Parathyroid adenoma (tissue), 2 donors: Measurements from ENCODE around the gene CHN1.
A peak's percentile ranks its signal among the peaks of the same experiment; 100 is the strongest.

Experiments
- H2AFZ ChIP-seq: fragments of 300-600 bp; sonication (generic); one replicate; pipeline ENCODE4 v1.7.0; 2017; ENCODE audit warnings: antibody characterized with exemption, mild to moderate bottlenecking
- H3K27ac ChIP-seq: fragments of 300-600 bp; sonication (generic); one replicate; pipeline ENCODE4 v1.7.0; 2017
- H3K27me3 ChIP-seq: fragments of 300-600 bp; sonication (generic); one replicate; pipeline ENCODE4 v1.7.0; 2017; ENCODE audit warnings: low read length; ENCODE audit not compliant: control insufficient read depth, insufficient read depth
- H3K36me3 ChIP-seq: fragments of 300-600 bp; sonication (generic); one replicate; pipeline ENCODE4 v1.7.0; 2017; ENCODE audit warnings: low read length; ENCODE audit not compliant: control insufficient read depth, insufficient read depth
- H3K4me1 ChIP-seq: fragments of 300-600 bp; sonication (generic); one replicate; pipeline ENCODE4 v1.7.0; 2017; ENCODE audit warnings: control low read depth
- H3K4me2 ChIP-seq: fragments of 300-600 bp; sonication (generic); one replicate; pipeline ENCODE4 v1.7.0; 2017; ENCODE audit warnings: low read length
- H3K4me3 ChIP-seq: fragments of 300-600 bp; sonication (generic); one replicate; pipeline ENCODE4 v1.7.0; 2017; ENCODE audit warnings: low read depth, low read length
- H3K79me2 ChIP-seq: fragments of 300-600 bp; sonication (generic); one replicate; pipeline ENCODE4 v1.7.0; 2017; ENCODE audit warnings: control low read depth
- H3K9ac ChIP-seq: fragments of 300-600 bp; sonication (generic); one replicate; pipeline ENCODE4 v1.7.0; 2017; ENCODE audit warnings: mild to moderate bottlenecking
- H3K9me3 ChIP-seq: fragments of 300-600 bp; sonication (generic); one replicate; pipeline ENCODE4 v1.7.0; 2017; ENCODE audit warnings: low read length; ENCODE audit not compliant: control insufficient read depth
- CTCF ChIP-seq: fragments of 300-600 bp; sonication (generic); IDR thresholded peaks from one replicate; pipeline ENCODE4 v1.7.0; 2017; ENCODE audit warnings: antibody characterized with exemption, mild to moderate bottlenecking
- donor health status: primary hyperparathyroidism.

The CHN1 gene

GRCh38 chr2:174840436-174840835 is 164.7 kb downstream of the CHN1 start:
- Histone ChIP-seq H3K79me2 (peaks cover 54% of the 10 kb centered on the region), H2AFZ (no peak overlapping the region), H3K27ac (no peak overlapping the region), H3K9me3 (no peaks in the 10 kb centered on the region), H3K4me3 (no peak overlapping the region), H3K9ac (no peak overlapping the region), H3K4me1 (peaks cover 36% of the 10 kb centered on the region), H3K4me2 (no peak overlapping the region), H3K36me3 (no peaks in the 10 kb centered on the region), H3K27me3 (no peaks in the 10 kb centered on the region)
- no peak for TF ChIP-seq CTCF

GRCh38 chr2:174839662-174840061 is 165.5 kb downstream of the CHN1 start:
- no peak for TF ChIP-seq CTCF
- no peaks in the 10 kb centered on the region for H3K27me3 ChIP-seq
- H3K9me3 ChIP-seq: no peaks in the 10 kb centered on the region
- no peak overlapping the region for H2AFZ ChIP-seq
- no peak overlapping the region for H3K4me3 ChIP-seq
- peaks cover 28% of the 10 kb centered on the region for H3K4me1 ChIP-seq
- H3K9ac ChIP-seq: no peak overlapping the region
- peaks cover 51% of the 10 kb centered on the region for H3K79me2 ChIP-seq
- no peak overlapping the region for H3K4me2 ChIP-seq
- H3K27ac ChIP-seq: no peak overlapping the region
- no peaks in the 10 kb centered on the region for H3K36me3 ChIP-seq

GRCh38 chr2:174836995-174837390 is 168.2 kb downstream of the CHN1 start:
- Histone ChIP-seq H3K9ac (no peak overlapping the region), H3K4me2 (no peak overlapping the region), H3K4me1 (peaks cover 18% of the 10 kb centered on the region), H3K27ac (peak overlapping the region; percentile 8), H3K36me3 (no peaks in the 10 kb centered on the region), H2AFZ (no peak overlapping the region), H3K4me3 (no peak overlapping the region), H3K9me3 (no peaks in the 10 kb centered on the region), H3K27me3 (no peaks in the 10 kb centered on the region), H3K79me2 (peaks cover 45% of the 10 kb centered on the region)
- no peak for TF ChIP-seq CTCF

GRCh38 chr2:174836377-174836994 is 168.7 kb downstream of the CHN1 start:
- H3K27ac ChIP-seq: peak overlapping the region; percentile 8
- no peak overlapping the region for H3K4me3 ChIP-seq
- H3K9me3 ChIP-seq: no peaks in the 10 kb centered on the region
- no peaks in the 10 kb centered on the region for H3K27me3 ChIP-seq
- no peak overlapping the region for H3K4me2 ChIP-seq
- peaks cover 41% of the 10 kb centered on the region for H3K79me2 ChIP-seq
- H3K36me3 ChIP-seq: no peaks in the 10 kb centered on the region
- TF ChIP-seq CTCF: no peak
- no peak overlapping the region for H3K9ac ChIP-seq
- no peak overlapping the region for H2AFZ ChIP-seq
- H3K4me1 ChIP-seq: peaks cover 18% of the 10 kb centered on the region

- H3K4me2 ChIP-seq: no peak overlapping the region
- peaks cover 35% of the 10 kb centered on the region for H3K79me2 ChIP-seq
- no peak overlapping the region for H3K27ac ChIP-seq
- H3K4me3 ChIP-seq: no peak overlapping the region
- no peaks in the 10 kb centered on the region for H3K36me3 ChIP-seq
- TF ChIP-seq CTCF: no peak
- H3K9me3 ChIP-seq: no peaks in the 10 kb centered on the region
- H3K9ac ChIP-seq: no peak overlapping the region
- H3K4me1 ChIP-seq: peaks cover 16% of the 10 kb centered on the region
- H3K27me3 ChIP-seq: no peaks in the 10 kb centered on the region
- no peak overlapping the region for H2AFZ ChIP-seq
Observed at GRCh38 chr2:174835797-174836255, 169.4 kb downstream of the CHN1 start.
